HG03280 (cell line): ENCODE measurements around the gene SMG6.
"Not testable (repeated sequence)": the region's sequence is repeated elsewhere in the genome, so short reads cannot be mapped to it uniquely, and the experiment has no call there.

ENCODE experiments used
- ATAC-seq: cut with Tn5 transposase; IDR thresholded peaks from one replicate; pipeline ENCODE4 v1.9.1; 2021; ENCODE audit warnings: mild to moderate bottlenecking, moderate library complexity; ENCODE audit not compliant: unreplicated experiment

SMG6 gene

GRCh38 chr17:2015314-2015713 is 288.3 kb downstream of the SMG6 start:
- no peak for ATAC-seq

- no peak for ATAC-seq
Observed at GRCh38 chr17:2013994-2014317, 289.6 kb downstream of the SMG6 start.

DNA sequence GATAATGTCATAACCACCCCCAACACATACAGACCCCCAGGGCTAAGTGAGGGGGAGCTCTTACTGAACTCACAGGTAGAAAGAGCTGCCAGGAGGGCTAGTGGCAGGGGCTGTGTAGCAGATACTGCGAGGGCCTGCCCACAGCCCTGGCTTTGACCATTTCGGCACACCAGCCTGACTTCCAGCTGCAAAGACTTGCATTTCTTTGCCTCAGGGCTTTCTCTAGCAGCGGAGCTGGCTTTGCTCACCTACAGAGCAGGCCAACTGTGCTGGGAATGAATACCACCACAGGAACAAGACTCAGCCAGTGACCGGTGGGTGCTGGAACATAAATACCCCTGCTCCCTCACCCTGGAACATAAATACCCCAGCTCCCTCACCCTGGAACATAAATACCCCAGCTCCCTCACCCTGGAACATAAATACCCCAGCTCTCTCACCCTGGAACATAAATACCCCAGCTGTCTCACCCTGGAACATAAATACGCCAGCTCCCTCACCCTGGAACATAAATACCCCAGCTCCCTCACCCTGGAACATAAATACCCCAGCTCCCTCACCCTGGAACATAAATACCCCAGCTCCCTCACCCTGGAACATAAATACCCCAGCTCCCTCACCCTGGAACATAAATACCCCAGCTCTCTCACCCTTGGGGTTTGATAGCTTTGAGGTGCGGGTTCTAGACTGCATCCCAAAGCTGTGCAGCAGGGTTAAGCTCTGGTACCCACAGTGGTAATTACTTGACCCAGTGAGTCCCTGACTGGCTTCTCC is 290.2 kb downstream of the SMG6 start:
- not testable (repeated sequence) for ATAC-seq

GRCh38 chr17:2012499-2012898 is 291.1 kb downstream of the SMG6 start:
- ATAC-seq, result no peak

DNA sequence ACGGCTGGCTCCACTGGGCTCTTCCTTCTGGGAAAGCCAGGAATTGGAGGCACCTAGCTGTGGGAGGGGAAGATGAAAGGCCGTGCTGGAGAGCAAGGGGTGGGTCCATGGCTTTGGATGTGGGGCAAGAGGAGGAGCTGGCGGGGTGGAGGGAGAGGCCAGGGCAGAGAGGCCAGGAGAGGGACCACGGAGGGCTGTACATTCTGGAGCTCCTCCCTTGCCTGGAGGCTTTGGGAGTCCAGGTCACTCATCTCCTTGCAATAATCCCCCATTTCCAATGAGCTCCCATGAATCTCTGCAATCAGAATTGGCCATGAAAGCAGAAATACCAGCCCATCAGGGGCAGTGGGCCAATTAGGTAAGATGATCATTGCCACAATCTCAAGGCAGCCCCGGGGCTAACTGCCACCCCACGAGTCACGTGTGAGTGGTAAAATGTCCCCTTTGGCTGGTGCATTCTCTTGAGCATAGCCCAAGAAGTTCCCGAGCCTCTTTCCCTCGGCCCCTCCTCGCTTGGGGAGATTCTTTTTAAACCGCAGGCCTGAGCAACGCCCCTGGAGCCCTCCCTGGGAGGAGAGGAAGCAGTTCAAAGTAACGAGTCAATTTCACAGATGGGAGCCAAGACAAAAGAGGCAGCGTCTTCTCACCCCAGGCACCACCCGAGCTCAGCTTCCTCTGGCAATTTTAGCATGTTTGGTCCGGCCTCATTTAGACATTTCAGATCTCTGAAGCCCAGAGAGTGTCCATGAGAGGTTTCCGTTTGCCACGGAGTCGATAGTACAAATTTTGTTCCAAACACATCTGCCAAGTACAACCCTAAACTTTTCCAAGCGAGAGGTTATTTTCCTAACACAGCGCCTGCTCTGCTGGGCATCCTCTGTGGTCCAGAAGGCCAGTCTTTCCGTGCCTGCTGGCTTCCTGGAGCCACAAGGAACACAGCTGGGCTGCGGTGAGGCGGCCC is 291.9 kb downstream of the SMG6 start:
- no peak for ATAC-seq
